ENCODE data around the gene BCKDHA. TPM values are rescaled to one million over a fixed set of nuclear protein-coding genes. Genes with fewer than 3 reads are reported as not detected.

Gene BCKDHA
- total and polyA plus RNA-seq, 4 donors: 19.7 to 54.5 (median 39.0) TPM

DNA sequence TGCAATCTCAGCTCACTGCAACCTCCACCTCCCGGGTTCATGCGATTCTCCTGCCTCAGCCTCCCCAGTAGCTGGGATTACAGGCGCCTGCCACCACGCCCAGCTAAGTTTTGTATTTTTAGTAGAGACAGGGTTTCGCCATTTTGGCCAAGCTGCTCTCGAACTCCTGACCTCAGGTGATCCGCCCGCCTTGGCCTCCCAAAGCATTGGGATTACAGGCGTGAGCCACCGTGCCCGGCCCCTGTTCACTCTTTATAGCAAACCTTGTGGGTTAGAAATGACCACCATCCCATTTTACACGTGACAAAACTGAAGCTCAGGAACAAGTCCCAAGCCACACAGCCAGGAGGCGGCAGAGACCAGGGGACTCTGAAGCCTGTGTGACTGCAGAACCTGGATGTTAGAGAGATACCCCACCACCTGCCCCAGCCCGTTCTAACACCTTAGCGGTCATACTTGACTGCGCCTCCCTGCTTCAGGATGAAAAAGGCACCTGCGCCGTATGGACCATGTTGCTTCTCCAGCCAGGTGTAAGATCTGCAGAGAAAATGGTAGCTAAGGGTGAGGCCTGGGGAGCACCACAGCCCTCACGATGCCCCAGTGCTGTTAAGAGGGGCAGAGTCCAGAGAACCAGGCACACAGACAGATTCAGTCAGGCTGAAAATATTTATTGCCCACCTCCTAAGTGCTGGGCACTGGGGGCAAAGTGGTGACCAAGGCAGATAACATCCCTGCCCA lies 38.5 kb downstream of the BCKDHA start:
- Histone ChIP-seq H3K27ac (ENCODE audit: low read depth in 1 of 2, low read length in 1 of 2) (no peak overlapping the region), H3K36me3 (ENCODE audit: control insufficient read depth in 4 of 4, insufficient read depth in 4 of 4, low read length in 4 of 4) (peaks cover 0 to 30% (median 22%) of the 10 kb centered on the region in 4 donors), H3K9me3 (ENCODE audit: control insufficient read depth in 4 of 4, insufficient read depth in 3 of 4, low read length in 3 of 4) (peaks cover 0 to 3% (median 0%) of the 10 kb centered on the region in 4 donors), H3K4me3 (no peak overlapping the region), H3K9ac (ENCODE audit: insufficient read depth in 1 of 2, low read length in 2 of 2) (no peak overlapping the region), H3K4me1 (ENCODE audit: control insufficient read depth in 5 of 5, insufficient read depth in 5 of 5, low read length in 5 of 5) (peaks cover 0 to 8% (median 0%) of the 10 kb centered on the region in 5 donors), H3K27me3 (ENCODE audit: control insufficient read depth in 3 of 3, insufficient read depth in 3 of 3, low read length in 2 of 3) (no peaks in the 10 kb centered on the region)
- no peak for ATAC-seq (ENCODE audit: insufficient read depth, low FRiP score)
- TF ChIP-seq, protein P1, sequence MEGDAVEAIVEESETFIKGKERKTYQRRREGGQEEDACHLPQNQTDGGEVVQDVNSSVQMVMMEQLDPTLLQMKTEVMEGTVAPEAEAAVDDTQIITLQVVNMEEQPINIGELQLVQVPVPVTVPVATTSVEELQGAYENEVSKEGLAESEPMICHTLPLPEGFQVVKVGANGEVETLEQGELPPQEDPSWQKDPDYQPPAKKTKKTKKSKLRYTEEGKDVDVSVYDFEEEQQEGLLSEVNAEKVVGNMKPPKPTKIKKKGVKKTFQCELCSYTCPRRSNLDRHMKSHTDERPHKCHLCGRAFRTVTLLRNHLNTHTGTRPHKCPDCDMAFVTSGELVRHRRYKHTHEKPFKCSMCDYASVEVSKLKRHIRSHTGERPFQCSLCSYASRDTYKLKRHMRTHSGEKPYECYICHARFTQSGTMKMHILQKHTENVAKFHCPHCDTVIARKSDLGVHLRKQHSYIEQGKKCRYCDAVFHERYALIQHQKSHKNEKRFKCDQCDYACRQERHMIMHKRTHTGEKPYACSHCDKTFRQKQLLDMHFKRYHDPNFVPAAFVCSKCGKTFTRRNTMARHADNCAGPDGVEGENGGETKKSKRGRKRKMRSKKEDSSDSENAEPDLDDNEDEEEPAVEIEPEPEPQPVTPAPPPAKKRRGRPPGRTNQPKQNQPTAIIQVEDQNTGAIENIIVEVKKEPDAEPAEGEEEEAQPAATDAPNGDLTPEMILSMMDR (IDR thresholded peaks at IDR 0.05; ENCODE audit: control extremely low read depth, extremely low read depth): no peak
- DNase-seq: no peak
- WGBS, 2 donors: 95 to 97% methylated on average over 19 of the region's 19 CpGs

DNA sequence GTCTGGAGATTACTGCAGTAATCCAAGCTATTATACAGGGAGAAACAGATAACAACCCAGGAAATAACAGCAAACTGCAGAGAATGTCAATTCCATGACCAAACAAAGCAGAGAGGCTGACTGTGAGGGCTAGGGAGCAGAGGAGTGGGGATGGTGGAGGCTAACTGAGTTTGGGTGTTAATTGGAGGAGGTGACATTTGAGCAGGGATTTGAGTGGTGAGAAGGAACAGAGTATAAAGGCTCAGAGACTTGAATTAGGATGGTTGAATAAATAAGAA lies 39.0 kb downstream of the BCKDHA start:
- H3K9ac ChIP-seq (ENCODE audit: insufficient read depth in 1 of 2, low read length in 2 of 2): no peak overlapping the region
- H3K9me3 ChIP-seq (ENCODE audit: control insufficient read depth in 4 of 4, insufficient read depth in 3 of 4, low read length in 3 of 4): peaks cover 0 to 5% (median 0%) of the 10 kb centered on the region in 4 donors
- no peak for ATAC-seq (ENCODE audit: insufficient read depth, low FRiP score)
- TF ChIP-seq, protein P1 (IDR thresholded peaks at IDR 0.05; ENCODE audit: control extremely low read depth, extremely low read depth): no peak
- no peak for DNase-seq
- H3K4me3 ChIP-seq: no peak overlapping the region
- H3K4me1 ChIP-seq (ENCODE audit: control insufficient read depth in 5 of 5, insufficient read depth in 5 of 5, low read length in 5 of 5): peaks cover 0 to 8% (median 0%) of the 10 kb centered on the region in 5 donors
- peaks cover 0 to 29% (median 22%) of the 10 kb centered on the region in 4 donors for H3K36me3 ChIP-seq (ENCODE audit: control insufficient read depth in 4 of 4, insufficient read depth in 4 of 4, low read length in 4 of 4)
- no peaks in the 10 kb centered on the region for H3K27me3 ChIP-seq (ENCODE audit: control insufficient read depth in 3 of 3, insufficient read depth in 3 of 3, low read length in 2 of 3)
- H3K27ac ChIP-seq (ENCODE audit: low read depth in 1 of 2, low read length in 1 of 2): no peak overlapping the region

DNA sequence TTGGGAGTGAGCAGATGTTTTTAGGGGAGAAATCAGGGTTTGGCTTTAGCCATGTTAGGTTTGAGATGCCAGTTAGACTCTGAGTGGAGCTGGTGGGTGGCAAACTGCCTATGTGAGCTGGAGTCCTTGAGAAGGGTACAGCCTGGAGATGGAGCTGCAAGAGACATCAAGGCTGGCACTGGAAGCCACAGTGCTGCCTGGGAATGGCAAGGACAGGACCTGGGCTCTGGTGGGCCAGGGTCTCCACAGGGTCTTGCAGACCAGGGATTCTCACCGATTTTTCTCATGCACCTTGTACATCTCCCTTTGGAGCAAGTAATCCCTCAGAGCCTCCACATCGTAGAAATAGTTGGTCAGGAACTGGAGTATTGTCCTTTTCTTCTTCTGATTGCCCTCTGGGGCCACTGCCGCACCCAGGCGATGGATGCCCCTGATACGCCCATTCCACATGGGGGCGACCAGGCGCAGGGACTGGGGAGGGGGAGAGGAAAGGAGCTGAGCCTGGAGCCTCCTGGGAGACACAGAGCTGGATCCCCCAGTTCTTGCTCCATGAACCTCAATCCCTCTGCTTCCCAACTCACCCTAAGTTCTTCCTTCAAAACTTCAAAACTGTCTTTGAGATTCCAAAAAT lies 40.4 kb downstream of the BCKDHA start:
- no peak overlapping the region for H3K9ac ChIP-seq (ENCODE audit: insufficient read depth in 1 of 2, low read length in 2 of 2)
- no peak for DNase-seq

More for the DNA sequence above, 40.4 kb downstream of the BCKDHA start:
- WGBS, 2 donors: 94 to 99% methylated on average over 7 of the region's 7 CpGs
- H3K27ac ChIP-seq (ENCODE audit: low read depth in 1 of 2, low read length in 1 of 2): no peak overlapping the region
- H3K9me3 ChIP-seq (ENCODE audit: control insufficient read depth in 4 of 4, insufficient read depth in 3 of 4, low read length in 3 of 4): peaks cover 0 to 1% (median 0%) of the 10 kb centered on the region in 4 donors
- no peaks in the 10 kb centered on the region for H3K27me3 ChIP-seq (ENCODE audit: control insufficient read depth in 3 of 3, insufficient read depth in 3 of 3, low read length in 2 of 3)
- H3K36me3 ChIP-seq (ENCODE audit: control insufficient read depth in 4 of 4, insufficient read depth in 4 of 4, low read length in 4 of 4): peaks cover 0 to 15% (median 9%) of the 10 kb centered on the region in 4 donors
- TF ChIP-seq, protein P1 (IDR thresholded peaks at IDR 0.05; ENCODE audit: control extremely low read depth, extremely low read depth): no peak
- no peak for ATAC-seq (ENCODE audit: insufficient read depth, low FRiP score)
- peaks cover 0 to 8% (median 0%) of the 10 kb centered on the region in 5 donors for H3K4me1 ChIP-seq (ENCODE audit: control insufficient read depth in 5 of 5, insufficient read depth in 5 of 5, low read length in 5 of 5)
- H3K4me3 ChIP-seq: no peak overlapping the region
